HG02623 (cell line): ENCODE results near the gene IFNA8.
"Not testable (repeated sequence)": the region's sequence is repeated elsewhere in the genome, so short reads cannot be mapped to it uniquely, and the experiment has no call there.

Experiments
- ATAC-seq: cut with Tn5 transposase; IDR thresholded peaks from one replicate; pipeline ENCODE4 v1.9.1; 2021; ENCODE audit warnings: moderate library complexity; ENCODE audit not compliant: unreplicated experiment

The IFNA8 gene

DNA sequence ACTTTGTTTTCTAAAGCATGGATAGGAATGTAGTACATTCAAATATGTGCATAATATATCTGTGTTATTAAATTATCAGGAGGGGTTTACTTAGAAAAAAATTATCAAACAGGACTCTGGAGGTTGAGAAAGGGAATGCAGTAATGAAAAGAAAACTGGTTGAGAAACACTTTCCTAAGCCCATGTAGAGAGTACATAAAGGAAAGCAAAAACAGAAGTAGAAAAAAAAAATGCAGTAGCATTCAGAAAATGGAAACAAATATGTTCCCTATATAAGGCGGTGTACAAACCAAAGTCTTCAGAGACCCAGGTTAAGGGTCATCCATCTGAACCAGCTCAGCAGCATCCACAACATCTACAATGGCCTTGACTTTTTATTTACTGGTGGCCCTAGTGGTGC lies at the start of gene IFNA8:
Gene IFNA8, plus strand, starts transcription at position 301 of the 400 bp plus-strand sequence. Its CDS starts 60 bp downstream, at position 361.
- ATAC-seq: no peak

DNA sequence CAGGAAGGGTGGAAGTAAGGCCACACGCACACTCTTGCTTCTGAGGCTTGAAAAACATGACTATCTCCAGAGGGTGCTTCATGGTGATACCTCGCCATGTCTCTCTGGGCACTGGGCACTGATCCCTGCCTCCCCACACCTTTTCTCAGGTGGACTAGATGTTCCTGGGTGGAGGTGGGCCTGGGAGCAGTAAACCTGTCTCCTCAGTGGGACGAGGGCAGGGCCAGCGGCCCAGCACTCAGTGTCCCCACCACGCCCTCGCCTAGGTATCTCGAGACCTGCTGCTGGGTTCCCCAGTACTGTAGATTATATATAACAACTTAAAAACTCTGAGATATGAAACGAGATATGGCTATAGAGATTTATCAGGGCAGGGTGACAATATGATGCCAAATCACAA lies 46.6 kb upstream of the IFNA8 start:
- ATAC-seq: no peak

DNA sequence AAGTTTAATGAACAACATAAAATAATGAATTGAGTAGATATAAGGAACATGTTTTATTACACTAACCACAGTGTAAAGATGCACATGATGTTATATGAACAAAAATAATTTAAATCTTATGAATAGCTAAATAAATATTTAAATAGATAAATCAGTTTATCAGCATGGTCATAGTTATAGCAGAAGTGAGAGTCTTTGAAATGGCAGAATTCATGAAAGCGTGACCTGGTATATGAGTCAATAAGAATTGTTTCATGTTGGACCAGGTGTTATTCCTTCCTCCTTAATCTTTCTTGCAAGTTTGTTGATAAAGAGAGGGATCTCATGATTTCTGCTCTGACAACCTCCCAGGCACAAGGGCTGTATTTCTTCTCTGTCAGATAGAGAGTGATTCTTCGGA lies 41.7 kb upstream of the IFNA8 start:
- ATAC-seq: peak; percentile 89

DNA sequence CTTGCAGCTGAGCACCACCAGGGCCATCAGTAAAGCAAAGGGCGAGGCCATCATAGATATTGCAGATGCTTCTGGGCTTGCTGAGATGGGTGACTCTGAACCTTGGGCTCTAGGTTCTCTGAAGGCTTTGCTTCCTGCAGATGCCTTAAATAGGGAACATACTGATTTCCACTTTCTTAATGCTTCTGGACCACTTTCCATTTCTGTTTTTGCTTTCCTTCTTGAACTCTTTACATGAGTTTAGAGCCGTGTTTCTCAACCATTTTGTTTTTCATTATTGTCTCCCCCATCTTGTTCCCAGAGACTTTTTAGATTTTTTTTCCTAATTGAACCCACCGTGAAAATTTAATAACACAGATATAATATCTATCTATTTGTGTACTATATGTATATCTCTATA lies 41.0 kb upstream of the IFNA8 start, which contains the start of gene IFNA13:
Gene IFNA13, minus strand, starts transcription at position 101 of the 400 bp plus-strand sequence. Its CDS starts 47 bp downstream, at position 54.
- ATAC-seq: no peak

DNA sequence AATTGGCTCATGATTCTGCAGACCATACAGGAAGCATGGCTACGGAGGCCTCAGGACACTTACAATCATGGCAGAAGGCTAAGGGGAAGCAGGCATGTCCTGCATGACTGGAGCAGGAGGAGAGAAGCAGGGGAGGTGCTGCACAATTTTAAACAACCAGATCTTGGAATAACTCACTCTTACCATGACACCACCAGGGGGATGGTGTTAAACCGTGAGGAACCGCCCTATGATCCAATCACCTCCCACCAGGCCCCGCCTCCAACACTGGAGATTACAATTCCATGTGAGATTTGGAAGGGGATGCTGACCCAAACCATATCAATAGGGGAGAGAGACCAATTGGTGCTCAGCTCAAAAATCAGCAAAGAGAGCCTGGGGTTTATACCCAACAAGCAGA lies 37.5 kb upstream of the IFNA8 start:
- ATAC-seq: not testable (repeated sequence)

DNA sequence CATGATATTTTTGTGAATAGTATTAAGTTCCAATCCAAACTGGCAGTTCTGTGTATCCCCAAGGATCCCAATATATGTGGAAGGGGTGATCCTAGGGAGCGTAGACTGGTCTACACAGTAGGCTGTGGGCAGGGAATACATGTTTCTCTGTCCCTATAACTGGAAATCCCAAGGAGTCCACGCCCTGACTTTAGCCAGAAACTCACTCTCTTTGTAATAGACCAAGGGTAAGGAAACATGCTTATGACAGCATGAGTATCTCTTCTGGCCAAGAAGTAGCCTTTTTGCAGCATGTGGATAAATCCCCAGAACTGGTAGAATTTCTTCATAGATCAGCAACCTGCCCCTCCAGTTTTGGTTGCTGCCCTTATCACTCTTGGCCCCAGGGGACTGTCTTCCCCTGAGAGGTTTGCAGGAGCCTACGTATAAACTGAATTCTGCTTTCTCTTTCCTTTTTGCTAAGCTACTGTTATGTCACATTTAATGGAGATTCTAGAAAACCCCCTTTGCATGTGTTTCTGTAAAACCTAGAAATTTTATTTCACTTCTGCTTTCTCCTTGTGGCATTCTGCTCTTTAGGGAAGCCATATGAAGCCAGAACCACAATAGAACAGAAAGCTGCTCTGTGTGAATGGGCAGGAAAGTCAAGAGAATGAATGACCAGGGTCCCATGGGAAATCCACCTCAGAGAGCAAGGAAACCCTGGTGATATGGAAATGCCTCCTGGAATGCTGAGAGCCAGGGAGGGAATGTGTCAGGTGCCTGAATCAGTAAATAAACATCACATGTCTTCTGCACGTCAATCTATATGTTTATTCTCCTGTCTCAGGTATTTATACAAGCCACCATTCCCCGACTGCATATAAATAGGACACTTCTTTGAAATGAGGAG lies 27.2 kb upstream of the IFNA8 start:
- ATAC-seq: peak; percentile 99

DNA sequence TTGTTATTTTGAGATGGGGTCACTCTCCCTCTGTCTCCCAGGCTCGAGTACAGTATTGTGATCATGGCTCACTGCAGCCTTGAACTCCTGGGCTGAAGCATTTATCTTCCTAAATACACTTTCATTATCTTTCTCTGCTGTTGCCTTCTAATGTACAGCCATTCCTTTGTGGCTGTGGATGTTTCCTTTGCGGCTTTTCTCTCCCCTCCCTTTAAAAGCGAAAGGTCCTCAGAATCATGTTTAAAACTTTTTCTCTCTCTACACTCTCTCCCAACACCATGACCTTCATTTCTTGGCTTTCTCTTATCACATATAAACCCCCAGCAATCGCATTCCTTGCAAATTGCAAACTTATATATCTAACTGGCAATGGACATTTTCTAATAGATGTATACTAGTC lies 25.3 kb upstream of the IFNA8 start:
- no peak for ATAC-seq

DNA sequence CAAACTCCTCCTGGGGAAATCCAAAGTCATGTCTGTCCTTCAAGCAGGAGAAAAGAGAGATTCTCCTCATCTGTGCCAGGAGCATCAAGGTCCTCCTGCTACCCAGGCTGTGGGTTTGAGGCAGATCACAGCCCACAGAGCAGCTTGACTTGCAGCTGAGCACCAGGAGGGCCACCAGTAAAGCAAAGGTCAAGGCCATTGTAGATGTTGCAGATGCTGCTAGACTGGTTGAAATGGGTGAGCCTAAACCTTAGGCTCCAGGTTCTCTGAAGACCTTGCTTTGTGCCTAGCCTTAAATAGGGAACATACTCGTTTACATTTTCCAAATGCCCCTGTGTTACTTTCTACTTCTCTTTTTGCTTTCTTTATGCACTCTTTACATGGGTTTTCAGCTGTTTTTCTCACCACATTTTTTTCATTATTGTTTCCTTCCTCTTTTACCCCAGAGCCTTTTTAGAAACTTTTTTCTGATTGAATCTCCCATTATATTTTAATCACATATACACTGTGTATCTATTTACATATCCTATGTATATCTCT lies 23.7 kb upstream of the IFNA8 start, which contains the start of gene IFNA2:
Gene IFNA2, minus strand, starts transcription at position 268 of the 540 bp plus-strand sequence. Its CDS starts 69 bp downstream, at position 199.
- ATAC-seq: no peak

DNA sequence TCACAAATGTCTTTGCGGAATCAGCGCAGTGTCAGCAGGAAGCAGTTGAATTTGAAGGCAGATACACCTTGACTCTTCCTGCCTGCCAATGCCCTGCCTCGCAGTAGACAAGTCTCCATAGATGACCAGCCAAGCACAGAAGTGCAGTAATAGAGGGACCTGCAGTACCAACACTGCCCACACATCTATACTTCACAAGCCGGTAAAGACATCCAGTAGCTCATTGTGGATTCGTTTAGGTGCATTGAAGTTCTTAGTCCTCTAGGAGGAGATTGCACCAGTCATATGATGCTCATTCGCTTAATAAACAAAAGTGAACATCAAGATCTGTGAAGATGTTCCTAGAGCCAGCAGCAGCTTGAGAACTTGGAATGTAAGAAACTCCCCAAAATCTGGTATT lies 16.6 kb upstream of the IFNA8 start:
- peak; percentile 70 for ATAC-seq

DNA sequence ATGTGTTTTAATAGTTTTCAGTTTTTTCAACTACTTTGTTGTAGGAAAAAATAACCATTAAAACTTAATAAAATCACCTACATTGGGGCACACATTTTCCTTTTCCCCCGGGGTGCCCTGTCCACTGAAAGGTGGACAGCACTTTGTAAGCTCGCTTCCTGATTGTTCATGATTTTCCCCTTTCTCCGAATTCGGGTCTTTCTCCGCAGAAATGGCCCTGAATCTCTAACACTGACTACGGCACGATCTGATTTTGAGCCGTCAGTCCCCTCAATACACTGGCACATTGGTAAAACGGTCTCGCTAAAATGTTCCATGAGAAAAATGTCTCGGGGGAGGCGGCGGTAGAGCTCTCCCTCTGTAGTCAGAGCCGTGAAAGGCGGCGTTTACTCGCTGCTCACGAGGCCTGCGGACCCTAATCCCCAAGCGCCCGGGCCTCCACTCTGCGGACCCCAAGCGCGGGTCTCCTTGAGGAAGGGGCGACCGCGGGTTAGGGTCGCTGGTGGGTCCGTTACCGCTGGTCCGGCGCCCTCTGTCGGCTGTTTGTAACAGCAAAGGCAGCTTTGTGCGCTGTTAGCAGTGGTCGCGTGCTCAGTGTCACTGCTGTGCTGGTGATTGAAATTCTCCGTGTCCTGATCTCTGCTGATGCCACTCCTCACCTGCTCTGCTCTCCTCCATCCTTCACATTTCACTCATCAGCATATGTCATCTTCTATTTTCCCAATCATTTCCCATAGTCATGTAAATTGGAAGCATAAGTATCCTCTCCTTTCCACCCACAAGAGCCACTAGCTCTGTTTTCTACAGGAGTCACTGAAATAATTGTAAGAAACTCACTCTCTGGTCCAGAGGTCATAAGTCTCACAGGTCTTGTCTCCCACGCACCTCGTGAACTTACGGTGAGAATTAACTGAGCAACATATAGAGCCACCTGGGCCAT lies 12.9 kb upstream of the IFNA8 start:
- peak; percentile 67 for ATAC-seq

DNA sequence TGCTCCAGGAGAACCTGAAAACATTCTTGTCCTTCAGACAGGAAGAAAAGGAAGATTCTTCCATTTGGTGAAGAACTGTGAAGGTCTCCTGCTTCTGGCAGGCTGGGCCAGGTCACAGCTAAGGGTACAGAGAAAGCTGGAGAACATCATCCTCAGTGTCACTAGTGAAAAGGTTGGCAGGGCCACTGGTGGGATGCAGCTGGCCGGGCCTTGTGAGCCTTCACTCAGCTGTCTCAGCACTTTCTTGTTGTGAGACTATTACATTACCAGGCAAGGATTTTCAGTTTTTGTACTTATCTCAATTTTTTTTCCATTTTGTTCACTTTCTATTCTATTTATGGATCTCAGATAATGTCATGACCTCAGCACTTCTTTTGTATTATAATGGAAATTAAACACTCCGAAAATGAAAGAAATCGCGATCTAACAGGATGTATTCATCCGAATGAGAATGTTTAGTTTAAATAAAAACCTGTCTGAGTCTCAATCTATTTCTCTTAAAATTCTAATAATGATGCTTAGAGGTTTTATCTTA lies 9.9 kb upstream of the IFNA8 start:
- ATAC-seq: no peak

DNA sequence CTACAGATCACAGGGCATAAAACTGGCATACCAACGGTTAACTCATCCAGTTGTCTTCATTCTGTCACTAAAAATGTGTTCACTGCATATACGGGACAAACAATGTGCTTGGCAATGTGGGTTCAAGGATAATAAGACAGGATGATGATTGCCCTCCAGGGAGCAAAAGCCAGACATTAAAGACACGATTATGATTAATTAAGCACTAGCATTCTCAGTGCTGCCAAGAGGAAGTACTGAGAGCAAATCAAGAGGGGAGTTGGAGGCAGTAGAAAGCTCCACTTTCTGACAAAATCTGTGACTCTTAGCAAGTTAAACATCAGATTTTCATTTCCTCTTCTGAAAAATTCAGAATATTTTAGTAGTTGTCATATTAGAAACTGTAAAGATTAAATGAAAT lies 9.0 kb upstream of the IFNA8 start:
- no peak for ATAC-seq

DNA sequence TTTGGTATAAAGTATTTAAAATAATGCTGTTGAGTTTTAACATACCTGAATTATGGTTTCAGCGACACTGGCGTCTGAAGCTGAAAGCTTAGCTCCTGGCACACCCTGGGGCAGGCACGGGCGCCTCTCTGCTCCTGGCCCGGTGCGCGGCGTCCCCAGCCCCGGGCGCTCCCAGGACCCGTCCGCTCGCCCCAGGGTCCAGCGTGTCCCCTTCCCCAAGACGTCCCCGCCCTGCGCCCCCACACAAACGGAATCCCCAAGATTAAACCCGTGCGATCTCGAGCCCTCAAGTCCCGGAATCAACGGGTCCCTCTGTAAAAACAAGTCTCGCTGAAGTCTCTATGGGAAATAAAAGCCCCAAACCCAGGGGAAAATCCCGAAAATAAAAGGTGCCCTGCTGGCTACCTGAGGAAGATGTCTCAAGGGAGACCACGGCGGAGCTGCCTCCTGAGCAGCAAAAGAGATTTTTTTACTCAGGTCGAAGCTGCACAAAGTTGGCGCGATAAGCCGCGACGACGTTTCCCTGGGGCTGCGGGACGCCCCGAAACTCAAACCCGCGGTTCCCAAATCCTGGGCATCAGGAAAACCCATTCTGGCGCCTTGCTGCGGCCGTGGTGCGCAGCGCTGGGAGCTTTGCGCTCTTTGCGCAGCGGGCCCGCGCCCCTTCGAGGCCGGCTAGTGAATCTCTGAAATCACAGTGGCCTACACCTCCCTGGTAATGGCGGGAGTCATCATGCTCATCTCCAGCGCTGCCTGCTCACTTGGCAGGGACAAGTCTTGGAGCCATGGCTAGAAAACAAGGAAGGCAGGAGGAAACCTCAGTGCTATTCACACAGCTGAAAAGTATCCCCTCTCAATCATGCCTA lies 6.3 kb upstream of the IFNA8 start:
- ATAC-seq: peak; percentile 56

DNA sequence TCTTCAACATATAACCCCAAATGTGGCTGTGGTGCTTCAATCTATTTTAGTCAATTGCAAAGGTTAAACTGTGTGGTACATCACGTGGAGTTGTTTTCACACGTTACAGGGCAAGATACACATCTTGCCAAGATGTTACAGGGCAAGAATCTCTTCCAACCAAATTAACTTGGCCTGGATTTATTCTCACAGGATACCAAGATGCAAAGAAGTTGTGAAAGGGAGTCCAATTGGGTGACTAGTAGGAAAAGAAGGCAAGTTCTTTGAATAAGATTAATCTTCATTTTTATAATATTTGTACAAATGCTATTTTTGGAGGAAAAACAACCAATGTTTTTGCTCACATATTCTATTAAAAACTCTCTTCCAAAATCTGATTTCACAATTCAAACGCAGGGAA lies 4.8 kb upstream of the IFNA8 start:
- ATAC-seq: no peak

DNA sequence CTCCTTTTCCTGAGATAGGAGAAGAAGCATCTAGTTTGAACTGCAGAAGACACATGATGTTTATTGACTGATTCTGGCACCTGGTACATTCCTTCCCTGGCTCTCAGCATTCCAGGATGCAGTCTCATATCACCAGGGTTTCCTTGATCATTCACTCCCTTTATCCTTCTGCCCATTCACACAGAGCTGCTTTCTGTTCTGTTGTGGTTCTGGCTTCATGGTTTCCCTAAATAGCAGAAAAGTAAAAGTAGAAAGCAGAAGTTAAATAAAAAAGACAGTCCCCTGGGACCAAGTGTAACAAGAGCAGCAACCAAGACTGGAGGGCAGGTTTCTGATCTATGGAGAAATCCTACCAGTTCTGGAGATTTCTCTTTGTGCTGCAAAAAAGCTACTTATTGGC lies 3.2 kb downstream of the IFNA8 start:
- no peak for ATAC-seq

DNA sequence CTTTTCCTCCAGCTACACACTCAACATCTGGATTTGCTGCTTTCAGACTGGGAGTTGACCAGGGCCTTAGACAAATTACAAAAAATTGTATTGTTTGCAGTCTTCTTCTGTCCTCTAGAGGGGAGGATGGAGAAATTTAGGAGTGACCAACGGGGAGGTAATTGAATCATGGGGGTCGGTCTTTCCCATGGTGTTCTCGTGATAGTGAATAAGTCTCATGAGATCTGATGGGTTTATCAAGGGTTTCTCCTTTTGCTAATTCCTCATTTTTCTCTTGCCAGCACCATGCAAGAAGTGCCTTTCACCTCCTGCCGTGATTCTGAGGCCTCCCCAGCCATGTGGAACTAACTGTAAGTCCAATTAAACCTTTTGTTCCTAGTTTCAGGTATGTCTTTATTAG lies 4.2 kb downstream of the IFNA8 start:
- ATAC-seq: no peak

DNA sequence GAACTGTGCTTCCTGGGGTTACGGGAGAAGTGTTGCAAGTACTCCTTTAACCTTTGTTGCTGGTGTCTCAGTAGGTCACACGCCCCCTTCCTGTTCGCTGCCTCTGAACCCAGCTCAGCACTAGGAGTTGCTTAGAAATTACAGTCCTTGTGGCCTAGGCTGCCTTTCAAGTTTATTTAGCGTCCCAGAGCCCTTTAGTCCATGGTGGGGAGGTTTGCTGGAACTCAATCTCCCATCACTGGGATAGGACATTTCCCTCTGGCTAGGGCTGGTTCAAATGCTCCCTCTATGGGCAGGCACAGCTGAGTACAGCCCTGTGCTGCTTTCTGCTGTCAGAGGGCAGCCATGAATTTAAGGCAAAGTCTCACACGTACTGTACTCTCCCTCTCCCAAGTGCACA lies 4.7 kb downstream of the IFNA8 start:
- ATAC-seq: peak; percentile 57

DNA sequence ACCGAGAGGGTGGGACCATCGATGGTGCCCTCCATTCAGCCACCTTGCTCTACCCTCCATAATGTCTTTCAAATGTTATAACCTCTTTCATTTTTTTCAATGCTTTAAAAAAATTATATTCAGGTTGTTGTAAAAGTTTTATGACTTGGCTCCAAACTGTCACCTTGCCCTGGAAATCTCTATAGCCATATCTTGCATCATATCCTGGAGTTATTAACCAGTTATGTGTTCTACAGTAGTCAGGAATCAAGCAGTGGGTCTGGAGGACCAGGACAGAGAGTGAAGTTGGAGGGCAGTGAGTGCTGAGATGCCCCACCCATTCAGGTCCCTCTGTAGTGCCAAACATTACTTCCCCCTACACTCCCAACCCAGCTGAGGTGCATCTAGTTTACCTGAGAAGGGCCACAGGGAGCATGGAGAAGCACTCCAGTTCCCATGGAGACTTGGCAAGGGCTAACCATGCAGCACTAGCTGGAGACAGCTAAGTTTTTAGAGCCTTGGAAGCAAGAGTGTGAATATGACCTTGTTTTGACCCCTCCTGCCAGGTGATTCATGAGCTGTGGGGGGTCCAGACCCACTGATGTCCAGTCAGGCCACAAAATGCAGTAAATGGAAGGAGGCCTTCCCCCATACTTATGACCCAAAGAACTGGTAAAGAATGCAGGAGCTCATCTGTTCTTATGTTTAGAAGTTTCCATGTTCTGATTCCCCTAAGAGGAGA lies 5.5 kb downstream of the IFNA8 start:
- no peak for ATAC-seq

DNA sequence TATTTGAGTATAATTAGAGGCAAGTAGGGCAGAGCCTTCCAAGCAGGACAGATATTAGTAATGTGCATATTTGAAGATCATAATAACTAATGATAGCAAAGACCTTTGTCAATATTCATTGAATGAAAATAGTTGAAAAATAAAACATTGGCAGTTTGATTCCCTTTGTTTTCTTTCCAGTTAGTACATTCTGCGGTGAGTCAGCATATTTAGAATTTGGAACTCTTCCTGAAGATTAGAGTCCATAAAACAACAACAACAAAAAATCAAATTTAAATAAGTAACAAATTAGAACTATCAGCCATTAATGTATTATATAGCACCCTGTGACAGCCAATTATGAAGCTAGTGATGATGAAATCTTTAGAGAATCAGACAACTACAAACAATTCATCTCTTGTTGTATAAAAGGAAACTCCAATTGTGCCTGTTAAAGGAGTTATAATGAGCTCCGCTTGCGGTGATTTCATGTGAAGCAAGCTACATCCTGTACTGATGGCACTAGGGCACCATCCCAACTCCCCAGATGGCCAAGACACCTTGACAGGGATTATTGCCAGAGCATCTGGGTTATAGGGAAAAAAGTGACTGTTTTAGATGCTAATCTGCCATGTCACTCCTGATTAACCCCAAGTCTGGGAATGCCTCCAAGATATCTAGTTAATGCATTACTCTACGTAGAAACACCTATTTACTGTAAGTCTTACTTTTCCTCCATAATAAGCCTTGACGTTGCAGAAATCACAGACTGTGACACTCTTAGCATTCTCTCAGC lies 6.8 kb downstream of the IFNA8 start:
- ATAC-seq: no peak
